ENCODE data around the gene E2F1.

Gene E2F1

GRCh38 chr20:33680686-33681085, 5.5 kb downstream of the E2F1 start:
- TF ChIP-seq MAX (IDR thresholded peaks at IDR 0.05; ENCODE audit: low read depth, low read length) (no peak), MYC (IDR thresholded peaks at IDR 0.05; ENCODE audit: low read depth, low read length) (no peak), CTCF (IDR thresholded peaks at IDR 0.05; ENCODE audit: low read depth, low read length) (no peak), POLR2A (IDR thresholded peaks at IDR 0.05; ENCODE audit: extremely low read depth, insufficient read length) (no peak)
- DNase-seq (ENCODE audit: low read depth): no peak
- H3K4me3 ChIP-seq (ENCODE audit: low read depth, low read length): no peak overlapping the region

GRCh38 chr20:33679758-33680485, 6.3 kb downstream of the E2F1 start:
- TF ChIP-seq POLR2A (IDR thresholded peaks at IDR 0.05; ENCODE audit: extremely low read depth, insufficient read length) (no peak), MAX (IDR thresholded peaks at IDR 0.05; ENCODE audit: low read depth, low read length) (no peak), CTCF (IDR thresholded peaks at IDR 0.05; ENCODE audit: low read depth, low read length) (no peak), MYC (IDR thresholded peaks at IDR 0.05; ENCODE audit: low read depth, low read length) (no peak)
- H3K4me3 ChIP-seq (ENCODE audit: low read depth, low read length): no peak overlapping the region
- DNase-seq (ENCODE audit: low read depth): no peak

GRCh38 chr20:33677991-33678702, 8.0 kb downstream of the E2F1 start:
- TF ChIP-seq POLR2A (IDR thresholded peaks at IDR 0.05; ENCODE audit: extremely low read depth, insufficient read length) (no peak), MAX (IDR thresholded peaks at IDR 0.05; ENCODE audit: low read depth, low read length) (no peak), CTCF (IDR thresholded peaks at IDR 0.05; ENCODE audit: low read depth, low read length) (no peak), MYC (IDR thresholded peaks at IDR 0.05; ENCODE audit: low read depth, low read length) (no peak)
- DNase-seq (ENCODE audit: low read depth): no peak
- no peak overlapping the region for H3K4me3 ChIP-seq (ENCODE audit: low read depth, low read length)

- no peak for TF ChIP-seq CTCF (IDR thresholded peaks at IDR 0.05; ENCODE audit: low read depth, low read length)
- TF ChIP-seq MAX (IDR thresholded peaks at IDR 0.05; ENCODE audit: low read depth, low read length): no peak
- no peak for TF ChIP-seq MYC (IDR thresholded peaks at IDR 0.05; ENCODE audit: low read depth, low read length)
- no peak for TF ChIP-seq POLR2A (IDR thresholded peaks at IDR 0.05; ENCODE audit: extremely low read depth, insufficient read length)
- no peak for DNase-seq (ENCODE audit: low read depth)
- no peak overlapping the region for H3K4me3 ChIP-seq (ENCODE audit: low read depth, low read length)
Observed at GRCh38 chr20:33676652-33677645, 9.2 kb downstream of the E2F1 start.

- H3K4me3 ChIP-seq (ENCODE audit: low read depth, low read length): no peak overlapping the region
- DNase-seq (ENCODE audit: low read depth): no peak
- TF ChIP-seq POLR2A (IDR thresholded peaks at IDR 0.05; ENCODE audit: extremely low read depth, insufficient read length) (no peak), MYC (IDR thresholded peaks at IDR 0.05; ENCODE audit: low read depth, low read length) (no peak), CTCF (IDR thresholded peaks at IDR 0.05; ENCODE audit: low read depth, low read length) (no peak), MAX (IDR thresholded peaks at IDR 0.05; ENCODE audit: low read depth, low read length) (no peak)
Observed at GRCh38 chr20:33676121-33676520, 10.1 kb downstream of the E2F1 start.

Data from NB4 (cell line).